Right lobe of liver (tissue), 6 donors: ENCODE measurements around the gene KIAA0825. TPM values are rescaled to one million over a fixed set of nuclear protein-coding genes. Genes with fewer than 3 reads are reported as not detected.

ENCODE experiments used
- ATAC-seq, 4 donors: fragments of 200-7000 bp; cut with Tn5 transposase; one replicate each; pipeline ENCODE4 v1.9.1; 2020; ENCODE audit warnings: mild to moderate bottlenecking in 4 of 4, moderate library complexity in 4 of 4
- DNase-seq, 3 donors: peaks; one replicate each; pipeline ENCODE4 v3.0.0-alpha.2; 2020
- H3K27ac ChIP-seq, 3 donors: fragments of 200-600 bp; one replicate each; pipeline ENCODE4 v1.8.0; 2022
- H3K27me3 ChIP-seq, 2 donors: fragments of 200-600 bp; one replicate each; pipeline ENCODE4 v1.8.0; 2022
- H3K36me3 ChIP-seq, 4 donors: fragments of 200-600 bp; sonication (generic) in 1 of 4; one replicate each; pipeline versions ENCODE4 v1.5.1 to v1.8.0; 2017 to 2022; ENCODE audit warnings: control low read depth in 1 of 4
- H3K4me1 ChIP-seq, 4 donors: fragments of 200-600 bp; sonication (generic) in 1 of 4; one replicate each; pipeline versions ENCODE4 v1.5.1 to v1.8.0; 2017 to 2022; ENCODE audit warnings: control low read depth in 1 of 4
- H3K4me3 ChIP-seq, 3 donors: fragments of 200-600 bp; one replicate each; pipeline ENCODE4 v1.8.0; 2022
- H3K9me3 ChIP-seq, 4 donors: fragments of 200-600 bp; sonication (generic) in 1 of 4; one replicate each; pipeline versions ENCODE4 v1.5.1 to v1.8.0; 2017 to 2022; ENCODE audit warnings: control low read depth in 1 of 4
- POLR2A ChIP-seq: fragments of 450-650 bp; IDR thresholded peaks from one replicate; pipeline ENCODE4 v1.6.1; 2017; ENCODE audit warnings: antibody characterized with exemption, mild to moderate bottlenecking
- WGBS: methylation state at CpG from one replicate; pipeline ENCODE4 v1.1.6; 2018; ENCODE audit warnings: low coverage, low lambda C conversion rate; ENCODE audit not compliant: insufficient coverage; ENCODE audit errors: missing lambda C conversion rate; 5-methylcytosine and 5-hydroxymethylcytosine counted together
- intact Hi-C, 2 donors: fragments of 100-400 bp; cut with DNase I; formaldehyde crosslinking; loops; one replicate each; pipeline versions ENCODE4 v1.11.2 to v1.14.1; 2022
- total RNA-seq, 6 experiments: library from RNA; depleted of rRNA in 2 of 6; stranded (reverse); fragments of >200 nt in 2 of 6; fragmentation: NEBNext Ultra II Directional in 3 of 6; extraction: Animal tissue kit (Norgen Biotek cat#: 25700) in 3 of 6; gene quantifications; one replicate each; pipeline versions ENCODE4 v1.1.0 to v1.2.4, GENCODE V29; 2016 to 2023
- TF ChIP-seq, protein P1 (sequence below), 4 donors: fragments of 200-600 bp in 3 of 4; fragments of 450-650 bp in 1 of 4; IDR thresholded peaks; one replicate each; pipeline versions ENCODE4 v1.5.1 to v1.8.0; 2016 to 2022; ENCODE audit warnings: antibody characterized with exemption in 4 of 4, mild to moderate bottlenecking in 2 of 4
- donor health status: DM: no; HTN: yes; CAD: no.
- donor health status: DM: no; HTN: no; CAD: no.
- donor health status: DM: no; HTN: no; CAD: no.
- donor health status: DM: no; HTN: yes; CAD: no.
- donor health status: DM: no; HTN: yes; CAD: no.

KIAA0825 gene
- total RNA-seq, 6 experiments from 2014 or later = 0.86 to 3.2 (median 1.7) TPM

- 89% methylated on average over 3 of the region's 3 CpGs for WGBS
- TF ChIP-seq, protein P1, sequence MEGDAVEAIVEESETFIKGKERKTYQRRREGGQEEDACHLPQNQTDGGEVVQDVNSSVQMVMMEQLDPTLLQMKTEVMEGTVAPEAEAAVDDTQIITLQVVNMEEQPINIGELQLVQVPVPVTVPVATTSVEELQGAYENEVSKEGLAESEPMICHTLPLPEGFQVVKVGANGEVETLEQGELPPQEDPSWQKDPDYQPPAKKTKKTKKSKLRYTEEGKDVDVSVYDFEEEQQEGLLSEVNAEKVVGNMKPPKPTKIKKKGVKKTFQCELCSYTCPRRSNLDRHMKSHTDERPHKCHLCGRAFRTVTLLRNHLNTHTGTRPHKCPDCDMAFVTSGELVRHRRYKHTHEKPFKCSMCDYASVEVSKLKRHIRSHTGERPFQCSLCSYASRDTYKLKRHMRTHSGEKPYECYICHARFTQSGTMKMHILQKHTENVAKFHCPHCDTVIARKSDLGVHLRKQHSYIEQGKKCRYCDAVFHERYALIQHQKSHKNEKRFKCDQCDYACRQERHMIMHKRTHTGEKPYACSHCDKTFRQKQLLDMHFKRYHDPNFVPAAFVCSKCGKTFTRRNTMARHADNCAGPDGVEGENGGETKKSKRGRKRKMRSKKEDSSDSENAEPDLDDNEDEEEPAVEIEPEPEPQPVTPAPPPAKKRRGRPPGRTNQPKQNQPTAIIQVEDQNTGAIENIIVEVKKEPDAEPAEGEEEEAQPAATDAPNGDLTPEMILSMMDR (IDR thresholded peaks at IDR 0.05) = no peak
- TF ChIP-seq POLR2A = no peak
- Histone ChIP-seq H3K36me3 (no peaks in the 10 kb centered on the region), H3K27me3 (no peaks in the 10 kb centered on the region), H3K9me3 (no peaks in the 10 kb centered on the region), H3K4me1 (no peaks in the 10 kb centered on the region), H3K27ac (no peak overlapping the region), H3K4me3 (no peak overlapping the region)
- intact Hi-C loops = no loop called here
- DNase-seq = no peak
- no peak for ATAC-seq
Observed at GRCh38 chr5:94209272-94209671, 409.1 kb downstream of the KIAA0825 start.

DNA sequence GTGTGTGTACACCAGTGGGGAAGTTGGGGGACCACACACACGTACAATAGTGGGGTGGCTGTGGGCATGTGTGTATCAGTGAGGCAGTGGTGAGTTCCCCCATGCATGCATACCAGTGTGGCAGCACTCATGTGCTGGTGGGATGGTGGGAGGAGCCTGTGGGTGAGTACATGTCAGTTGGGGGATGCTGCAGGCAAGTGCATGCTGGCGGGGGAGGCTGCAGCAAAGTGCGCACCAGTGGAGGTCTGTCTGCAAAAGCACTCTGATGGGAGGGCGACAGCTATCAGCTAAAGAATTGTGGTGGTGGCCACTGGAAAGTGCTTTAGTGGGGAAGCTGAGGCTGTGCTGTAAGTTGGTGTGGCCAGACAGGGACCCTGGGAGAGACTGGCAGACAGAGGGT is 418.8 kb downstream of the KIAA0825 start:
- 80% methylated on average over 1 of the region's 4 CpGs for WGBS
- no peak for DNase-seq
- Histone ChIP-seq H3K4me1 (no peaks in the 10 kb centered on the region), H3K4me3 (no peak overlapping the region), H3K27ac (no peak overlapping the region), H3K27me3 (no peaks in the 10 kb centered on the region), H3K9me3 (no peaks in the 10 kb centered on the region), H3K36me3 (no peaks in the 10 kb centered on the region)
- intact Hi-C loops = no loop called here
- ATAC-seq = no peak
- no peak for TF ChIP-seq POLR2A
- TF ChIP-seq, protein P1 (IDR thresholded peaks at IDR 0.05) = no peak

DNA sequence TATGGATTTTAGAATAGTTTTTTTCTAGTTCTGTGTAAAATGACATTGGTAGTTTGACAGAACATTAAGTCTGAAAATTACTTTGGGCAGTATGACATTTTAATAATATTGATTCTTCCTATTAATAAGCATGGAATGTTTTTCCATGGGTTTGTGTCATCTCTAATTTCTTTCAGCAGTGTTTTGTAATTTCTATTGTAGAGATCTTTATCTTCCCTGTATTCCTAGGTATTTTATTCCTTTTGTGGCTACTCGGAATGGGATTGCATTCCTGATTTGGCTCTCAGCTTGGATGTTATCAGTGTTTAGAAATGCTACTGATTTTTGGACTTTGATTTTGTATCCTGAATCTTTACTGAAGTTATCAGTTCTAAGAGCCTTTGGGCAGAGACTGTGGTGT is 420.4 kb downstream of the KIAA0825 start:
- 33% methylated on average over 1 of the region's 1 CpG for WGBS
- Histone ChIP-seq H3K27ac (no peak overlapping the region), H3K27me3 (no peaks in the 10 kb centered on the region), H3K9me3 (no peaks in the 10 kb centered on the region), H3K4me1 (no peaks in the 10 kb centered on the region), H3K4me3 (no peak overlapping the region), H3K36me3 (no peaks in the 10 kb centered on the region)
- intact Hi-C loops = no loop called here
- TF ChIP-seq POLR2A = no peak
- TF ChIP-seq, protein P1 (IDR thresholded peaks at IDR 0.05) = no peak
- DNase-seq (no peak), ATAC-seq (peak in 1 of 4 donors; percentile 30)

GRCh38 chr5:94196953-94197352 is 421.5 kb downstream of the KIAA0825 start:
- no peaks in the 10 kb centered on the region for H3K9me3 ChIP-seq
- no peaks in the 10 kb centered on the region for H3K36me3 ChIP-seq
- intact Hi-C loops = no loop called here
- TF ChIP-seq, protein P1 (IDR thresholded peaks at IDR 0.05) = no peak
- no peak for TF ChIP-seq POLR2A
- no peak overlapping the region for H3K27ac ChIP-seq
- H3K4me3 ChIP-seq = no peak overlapping the region
- no peak for ATAC-seq
- no peaks in the 10 kb centered on the region for H3K27me3 ChIP-seq
- no peak for DNase-seq
- 57% methylated on average over 1 of the region's 1 CpG for WGBS
- no peaks in the 10 kb centered on the region for H3K4me1 ChIP-seq
